HCT116 (cell line): ENCODE results near the gene CHST8. TPM values are rescaled to one million over a fixed set of nuclear protein-coding genes. Genes with fewer than 3 reads are reported as not detected.

Experiments
- ATAC-seq: fragments of 200-7000 bp; cut with Tn5 transposase; 2 replicates; pipeline ENCODE4 v1.9.1; 2020; ENCODE audit warnings: mild to moderate bottlenecking, moderate library complexity
- BruUV-seq: library from RNA; stranded (reverse); fragments of 400-500 nt; replicated peaks from 2 replicates; lab custom pipeline; 2021; lab: Mats Ljungman, UMichigan
- CTCF ChIA-PET: fragments of 300-600 bp; sonication (Branson Sonifier 250); formaldehyde crosslinking; loops from one replicate; lab custom pipeline; 2021; ENCODE audit warnings: antibody characterized with exemption; lab: Charles Lee
- POLR2A ChIA-PET: fragments of 300-600, 350-600 bp; sonication (Branson Sonifier 250); formaldehyde crosslinking; loops from one replicate; lab custom pipeline; 2021; ENCODE audit warnings: antibody characterized with exemption; lab: Charles Lee
- RAD21 ChIA-PET, 2 experiments: fragments of 300-600 bp; sonication (Branson Sonifier 250); formaldehyde crosslinking; loops; one replicate each; lab custom pipeline; 2023; ENCODE audit warnings: low total read pairs in 2 of 2; ENCODE audit not compliant: uncharacterized antibody in 2 of 2, unreplicated experiment in 2 of 2, low non-redundant PET in 1 of 2; lab: Charles Lee
- DNase-seq: peaks from one replicate; pipeline ENCODE4 v3.0.0-alpha.2; 2010; ENCODE audit warnings: low read depth, low spot score
- H2AFZ ChIP-seq: fragments of 200-600 bp; shearing (Covaris generic), sonication (generic); 2 replicates; pipeline ENCODE4 v1.6.1; 2017; ENCODE audit warnings: low read depth, mixed run types, mixed read lengths, antibody characterized with exemption, low read length; ENCODE audit not compliant: poor library complexity, severe bottlenecking
- H3K27ac ChIP-seq: 2 replicates; pipeline ENCODE4 v1.5.1; 2012; ENCODE audit warnings: low read depth, low read length
- H3K27me3 ChIP-seq: fragments of 200-600 bp; sonication (generic); 2 replicates; pipeline ENCODE4 v1.6.1; 2016; ENCODE audit warnings: mixed run types, low read length, mixed read lengths; ENCODE audit not compliant: insufficient read depth
- H3K36me3 ChIP-seq, 2 experiments: fragments of 200-500 bp in 1 of 2; fragments of 200-600 bp in 1 of 2; sonication (Bioruptor generic) in 1 of 2; sonication (generic) in 1 of 2; 2 replicates each; pipeline versions ENCODE4 v1.5.1 to v1.6.1; 2014 to 2016; ENCODE audit warnings: low read length in 2 of 2, inconsistent platforms in 1 of 2, mixed read lengths in 1 of 2, mixed run types in 1 of 2; ENCODE audit not compliant: insufficient read depth in 2 of 2, control insufficient read depth in 1 of 2
- H3K4me1 ChIP-seq, 2 experiments: fragments of 200-600 bp in 1 of 2; sonication (generic) in 1 of 2; 2 replicates each; pipeline versions ENCODE4 v1.5.1 to v1.6.1; 2012 to 2017; ENCODE audit warnings: low read length in 2 of 2, inconsistent platforms in 1 of 2, mild to moderate bottlenecking in 1 of 2, mixed read lengths in 1 of 2, mixed run types in 1 of 2, moderate library complexity in 1 of 2; ENCODE audit not compliant: insufficient read depth in 2 of 2, control insufficient read depth in 1 of 2
- H3K4me2 ChIP-seq: fragments of 200-600 bp; sonication (generic); 2 replicates; pipeline ENCODE4 v1.6.1; 2017; ENCODE audit warnings: mixed run types, low read length, mixed read lengths
- H3K4me3 ChIP-seq, 2 experiments: fragments of 200-600 bp in 1 of 2; sonication (generic) in 1 of 2; replicated peaks in 1 of 2; 2 replicates each; pipeline ENCODE4 v1.5.1; 2011 to 2016; ENCODE audit warnings: low read length in 2 of 2, control low read depth in 1 of 2, low read depth in 1 of 2, mild to moderate bottlenecking in 1 of 2, mixed read lengths in 1 of 2, mixed run types in 1 of 2
- H3K79me2 ChIP-seq: fragments of 200-600 bp; sonication (generic); 2 replicates; pipeline ENCODE4 v1.6.1; 2017; ENCODE audit warnings: mild to moderate bottlenecking, mixed run types, low read length, moderate library complexity, mixed read lengths; ENCODE audit not compliant: insufficient read depth
- H3K9ac ChIP-seq: fragments of 200-600 bp; sonication (generic); 2 replicates; pipeline ENCODE4 v1.6.1; 2016; ENCODE audit warnings: low read length, mixed read lengths
- H3K9me2 ChIP-seq: fragments of 200-600 bp; sonication (generic), shearing (Covaris generic); 2 replicates; pipeline ENCODE4 v1.6.1; 2017; ENCODE audit warnings: mixed run types, mild to moderate bottlenecking, moderate library complexity; ENCODE audit not compliant: insufficient read depth
- H3K9me3 ChIP-seq, 2 experiments: fragments of 200-500 bp in 1 of 2; fragments of 200-600 bp in 1 of 2; sonication (Bioruptor generic) in 1 of 2; sonication (generic) in 1 of 2; 2 replicates each; pipeline ENCODE4 v1.6.1; 2014 to 2017; ENCODE audit warnings: low read length in 2 of 2, mixed read lengths in 2 of 2, inconsistent platforms in 1 of 2, low read depth in 1 of 2, mild to moderate bottlenecking in 1 of 2, mixed run types in 1 of 2, moderate library complexity in 1 of 2; ENCODE audit not compliant: control insufficient read depth in 1 of 2, insufficient read depth in 1 of 2
- H4K20me1 ChIP-seq: fragments of 200-600 bp; sonication (generic), shearing (Covaris generic); 2 replicates; pipeline ENCODE4 v1.6.1; 2017; ENCODE audit warnings: mixed run types, mild to moderate bottlenecking, moderate library complexity; ENCODE audit not compliant: insufficient read depth
- CEBPB ChIP-seq: IDR thresholded peaks from 2 replicates; pipeline ENCODE4 v1.6.1; 2012; ENCODE audit warnings: low read depth
- ELF1 ChIP-seq: IDR thresholded peaks from 2 replicates; pipeline ENCODE4 v1.6.1; 2012; ENCODE audit warnings: low read depth, borderline replicate concordance
- EZH2 ChIP-seq: fragments of 200-600 bp; sonication (generic); IDR thresholded peaks from 2 replicates; pipeline ENCODE4 v1.6.1; 2017; ENCODE audit warnings: antibody characterized with exemption, mixed run types
- EZH2phosphoT487 ChIP-seq: fragments of 200-600 bp; IDR thresholded peaks from 2 replicates; pipeline ENCODE4 v1.6.1; 2018; ENCODE audit warnings: antibody characterized with exemption, borderline replicate concordance
- FOSL1 ChIP-seq: IDR thresholded peaks from 2 replicates; pipeline ENCODE4 v1.6.1; 2012; ENCODE audit warnings: low read depth
- SIN3A ChIP-seq: IDR thresholded peaks from 2 replicates; pipeline ENCODE4 v1.6.1; 2012; ENCODE audit warnings: low read depth
- SP1 ChIP-seq: IDR thresholded peaks from 2 replicates; pipeline ENCODE4 v1.6.1; 2012; ENCODE audit warnings: low read depth
- ZFX ChIP-seq: fragments of 450-650 bp; IDR thresholded peaks from 2 replicates; pipeline ENCODE4 v1.6.1; 2017
- intact Hi-C: fragments of 100-400 bp; cut with micrococcal nuclease; formaldehyde crosslinking; loops from 2 replicates; pipeline ENCODE4 v1.10.0; 2022
- total RNA-seq: library from RNA; stranded (reverse); gene quantifications from one replicate; pipeline ENCODE4 v1.2.1, GENCODE V29; 2021; ENCODE audit not compliant: unreplicated experiment
- TF ChIP-seq, protein P1 (sequence below), 3 experiments: fragments of 200-600 bp in 1 of 3; sonication (generic) in 1 of 3; IDR thresholded peaks in 2 of 3; conservative IDR thresholded peaks in 1 of 3; 2 replicates each; pipeline ENCODE4 v1.5.1; 2012 to 2017; ENCODE audit warnings: low read depth in 2 of 3, low read length in 2 of 3, antibody characterized with exemption in 1 of 3, borderline replicate concordance in 1 of 3, control low read depth in 1 of 3, mild to moderate bottlenecking in 1 of 3, mixed read lengths in 1 of 3, mixed run types in 1 of 3, moderate library complexity in 1 of 3; ENCODE audit not compliant: insufficient read depth in 1 of 3

Gene CHST8
- total RNA-seq, 1 experiment from 2014 or later = not detected

DNA sequence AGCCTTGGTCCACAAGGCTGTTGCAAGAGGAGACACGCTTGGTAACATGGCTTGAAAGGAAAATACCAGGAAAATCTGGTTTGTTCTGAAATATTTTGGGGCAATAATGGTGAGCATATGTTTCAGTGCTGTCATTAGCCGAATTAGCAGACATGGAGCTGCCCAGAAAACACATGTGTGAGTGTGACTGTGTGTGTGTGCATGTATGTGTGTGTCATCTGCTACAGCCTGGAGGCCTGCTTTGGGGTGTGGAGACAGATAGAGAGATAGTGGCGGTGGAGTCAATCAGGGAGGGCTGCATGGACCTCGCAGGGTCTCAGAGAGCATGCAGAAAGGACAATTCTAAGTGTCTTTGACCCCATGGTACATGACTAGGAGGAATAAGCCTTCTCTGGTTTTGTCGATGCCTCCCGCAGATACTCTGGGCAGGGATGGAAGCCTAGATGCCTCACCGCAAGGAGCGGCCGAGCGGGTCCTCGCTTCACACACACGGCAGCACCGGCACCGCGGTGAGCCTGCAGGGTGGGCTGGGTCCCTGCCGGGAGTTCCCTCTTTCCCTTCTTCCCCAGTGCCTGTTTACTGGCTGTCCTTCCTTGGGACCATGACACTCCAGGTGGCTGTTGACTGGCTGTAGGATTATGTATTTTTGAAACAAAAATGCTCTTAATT lies 178.4 kb downstream of the CHST8 start:
- ChIA-PET POLR2A (no interaction called here), CTCF (no interaction called here), RAD21 (no interaction called here)
- no peaks in the 10 kb centered on the region for H3K79me2 ChIP-seq
- intact Hi-C loops = no loop called here
- no peaks in the 10 kb centered on the region for H4K20me1 ChIP-seq
- no peak overlapping the region for H2AFZ ChIP-seq
- H3K9me3 ChIP-seq = no peaks in the 10 kb centered on the region
- no peaks in the 10 kb centered on the region; a peak in 1 of 4 replicates for H3K36me3 ChIP-seq
- H3K4me1 ChIP-seq = peaks cover 0 to 7% of the 10 kb centered on the region in 2 experiments; a peak in 1 of 4 replicates
- no peak overlapping the region for H3K27ac ChIP-seq
- DNase-seq = no peak
- ATAC-seq = no peak
- TF ChIP-seq CEBPB (no peak), ZFX (no peak), EZH2 (no peak), ELF1 (no peak), SP1 (no peak), FOSL1 (no peak), SIN3A (no peak), EZH2phosphoT487 (no peak)
- TF ChIP-seq, protein P1, sequence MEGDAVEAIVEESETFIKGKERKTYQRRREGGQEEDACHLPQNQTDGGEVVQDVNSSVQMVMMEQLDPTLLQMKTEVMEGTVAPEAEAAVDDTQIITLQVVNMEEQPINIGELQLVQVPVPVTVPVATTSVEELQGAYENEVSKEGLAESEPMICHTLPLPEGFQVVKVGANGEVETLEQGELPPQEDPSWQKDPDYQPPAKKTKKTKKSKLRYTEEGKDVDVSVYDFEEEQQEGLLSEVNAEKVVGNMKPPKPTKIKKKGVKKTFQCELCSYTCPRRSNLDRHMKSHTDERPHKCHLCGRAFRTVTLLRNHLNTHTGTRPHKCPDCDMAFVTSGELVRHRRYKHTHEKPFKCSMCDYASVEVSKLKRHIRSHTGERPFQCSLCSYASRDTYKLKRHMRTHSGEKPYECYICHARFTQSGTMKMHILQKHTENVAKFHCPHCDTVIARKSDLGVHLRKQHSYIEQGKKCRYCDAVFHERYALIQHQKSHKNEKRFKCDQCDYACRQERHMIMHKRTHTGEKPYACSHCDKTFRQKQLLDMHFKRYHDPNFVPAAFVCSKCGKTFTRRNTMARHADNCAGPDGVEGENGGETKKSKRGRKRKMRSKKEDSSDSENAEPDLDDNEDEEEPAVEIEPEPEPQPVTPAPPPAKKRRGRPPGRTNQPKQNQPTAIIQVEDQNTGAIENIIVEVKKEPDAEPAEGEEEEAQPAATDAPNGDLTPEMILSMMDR (IDR thresholded peaks at IDR 0.05 in 2 of 3, conservative IDR thresholded peaks at IDR 0.05 in 1 of 3; ENCODE audit: borderline replicate concordance in 1 of 3, insufficient read depth in 1 of 3, low read depth in 2 of 3, low read length in 2 of 3) = no peak
- BruUV-seq = no TSS peak
- H3K4me2 ChIP-seq = no peak overlapping the region
- no peak overlapping the region for H3K4me3 ChIP-seq
- no peaks in the 10 kb centered on the region for H3K9me2 ChIP-seq
- H3K9ac ChIP-seq = no peak overlapping the region
- H3K27me3 ChIP-seq = no peaks in the 10 kb centered on the region
